ENCODE measurements around the gene SDK1.

GRCh38 chr7:3861941-3862340 is 560.9 kb downstream of the SDK1 start:
- TF ChIP-seq POLR2A (IDR thresholded peaks at IDR 0.05; ENCODE audit: extremely low read depth, insufficient read length) (no peak), CTCF (IDR thresholded peaks at IDR 0.05; ENCODE audit: low read depth, low read length) (no peak), MAX (IDR thresholded peaks at IDR 0.05; ENCODE audit: low read depth, low read length) (no peak), MYC (IDR thresholded peaks at IDR 0.05; ENCODE audit: low read depth, low read length) (no peak)

Measured in NB4 (cell line).